NCI-H226 (cell line): ENCODE measurements around the gene GCAT.

Experiments
- DNase-seq: peaks from one replicate; pipeline ENCODE4 v3.0.0-alpha.2; 2015

GCAT gene

DNA sequence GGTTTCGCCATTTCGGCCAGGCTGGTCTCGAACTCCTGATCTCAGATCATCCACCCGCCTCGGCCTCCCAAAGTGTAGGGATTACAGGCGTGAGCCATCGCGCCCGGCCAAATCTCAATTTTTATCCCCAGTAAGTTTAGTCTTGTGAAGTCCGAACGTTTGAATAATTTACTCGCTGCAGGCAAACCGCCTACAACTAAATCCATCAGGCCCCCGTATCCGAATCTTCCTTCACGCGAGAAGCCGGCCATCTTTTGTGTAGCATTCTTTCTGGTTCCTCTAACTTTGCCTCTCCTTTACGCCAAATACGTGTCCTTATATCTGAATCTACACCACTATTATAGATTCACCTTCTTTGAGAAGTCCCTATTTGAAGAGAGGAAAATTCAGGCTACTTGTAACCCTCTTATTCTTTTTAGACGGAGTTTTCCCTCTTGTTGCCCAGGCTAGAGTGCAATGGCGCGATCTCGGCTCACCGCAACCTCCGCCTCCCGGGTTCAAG lies 40.9 kb downstream of the GCAT start:
- no peak for DNase-seq

DNA sequence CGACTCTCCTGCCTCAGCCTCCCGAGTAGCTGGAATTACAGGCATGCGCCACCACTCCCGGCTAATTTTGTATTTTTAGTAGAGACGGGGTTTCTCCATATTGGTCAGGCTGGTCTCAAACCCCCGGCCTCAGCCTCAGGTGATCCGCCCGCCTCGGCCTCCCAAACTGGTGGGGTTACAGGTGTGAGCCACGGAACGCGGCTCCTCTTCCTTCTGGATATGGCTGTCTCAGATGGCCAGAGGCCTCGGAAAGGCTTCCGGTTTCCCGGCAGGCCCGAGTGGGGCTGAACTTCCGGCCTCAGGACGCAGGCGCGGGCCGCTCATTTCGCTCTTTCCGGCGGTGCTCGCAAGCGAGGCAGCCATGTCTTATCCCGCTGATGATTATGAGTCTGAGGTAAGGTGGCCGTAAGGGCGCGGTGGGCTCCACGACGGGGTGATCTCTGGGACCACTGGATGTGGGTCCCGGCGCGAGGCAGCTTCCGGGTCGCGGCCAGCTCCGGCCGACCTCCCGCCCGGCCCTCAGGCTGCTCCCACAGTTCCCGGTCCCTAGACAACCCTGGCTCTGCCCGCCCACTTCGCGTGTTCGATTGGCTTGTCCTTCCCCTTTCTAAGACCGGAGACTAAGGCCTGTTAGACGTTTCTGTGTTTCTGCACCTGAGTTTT lies 41.5 kb downstream of the GCAT start, which contains the start of gene EIF3L:
TSS of gene EIF3L (plus strand) at position 331 of the 663 bp plus-strand sequence. CDS start at position 362, 31 bp downstream.
- peak; percentile 79 for DNase-seq

DNA sequence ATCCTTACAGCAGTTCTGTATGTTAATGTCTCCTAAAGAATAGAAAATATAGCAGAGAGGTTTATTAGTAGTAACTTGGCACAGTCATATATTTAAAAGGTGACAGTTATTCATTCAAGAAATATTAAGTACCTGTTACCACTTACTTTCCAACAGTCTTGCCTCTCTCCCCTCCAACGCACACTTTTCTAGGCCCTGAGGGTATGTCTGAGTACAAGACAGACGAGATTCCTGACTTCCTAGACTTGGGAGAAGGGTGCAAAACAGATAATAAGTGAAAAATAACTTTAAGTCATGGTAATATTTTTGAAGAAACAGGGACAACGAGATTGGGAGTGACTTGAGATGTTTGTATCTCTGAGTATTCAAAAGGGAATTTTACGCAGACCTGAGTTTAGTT lies 43.1 kb downstream of the GCAT start:
- DNase-seq: no peak

DNA sequence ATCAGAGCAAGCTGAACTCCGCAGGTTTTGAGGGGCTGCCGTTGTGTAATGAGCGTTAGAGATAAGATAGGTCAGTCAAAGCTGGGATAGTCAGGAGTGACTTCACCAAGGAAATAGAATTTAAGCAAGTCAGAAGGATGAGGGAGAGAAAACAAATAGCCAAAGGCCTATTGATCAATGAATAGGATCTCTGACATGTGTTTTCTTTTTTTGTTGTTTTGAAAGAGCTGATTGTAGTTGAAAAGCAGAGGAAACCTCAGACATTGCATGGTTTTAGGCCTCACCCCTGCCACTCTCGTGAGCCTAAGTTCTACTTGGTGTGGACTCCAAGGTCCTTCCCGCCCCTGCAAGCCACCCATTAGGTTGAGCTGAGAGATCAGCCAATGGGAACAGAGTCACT lies 44.7 kb downstream of the GCAT start:
- no peak for DNase-seq

DNA sequence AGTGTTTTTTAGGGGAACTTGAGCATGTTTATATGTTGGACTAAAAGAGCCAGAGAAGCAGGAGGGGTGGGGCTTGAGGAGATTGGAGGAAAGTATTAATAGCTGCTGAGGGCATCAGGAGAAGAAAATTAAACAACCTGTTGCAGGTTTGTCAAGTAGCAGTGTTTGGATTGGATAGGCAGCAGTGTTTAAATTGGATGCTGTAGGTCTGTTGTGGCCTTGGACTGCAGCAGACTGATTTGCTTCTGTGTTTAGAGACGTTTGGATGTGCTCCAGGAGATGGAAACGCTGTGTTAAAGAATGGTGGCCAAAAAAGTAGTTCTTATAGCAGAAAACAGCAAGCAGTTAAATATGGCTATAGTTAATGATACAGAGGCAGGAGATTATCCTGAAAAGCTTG lies 47.2 kb downstream of the GCAT start:
- DNase-seq: no peak

DNA sequence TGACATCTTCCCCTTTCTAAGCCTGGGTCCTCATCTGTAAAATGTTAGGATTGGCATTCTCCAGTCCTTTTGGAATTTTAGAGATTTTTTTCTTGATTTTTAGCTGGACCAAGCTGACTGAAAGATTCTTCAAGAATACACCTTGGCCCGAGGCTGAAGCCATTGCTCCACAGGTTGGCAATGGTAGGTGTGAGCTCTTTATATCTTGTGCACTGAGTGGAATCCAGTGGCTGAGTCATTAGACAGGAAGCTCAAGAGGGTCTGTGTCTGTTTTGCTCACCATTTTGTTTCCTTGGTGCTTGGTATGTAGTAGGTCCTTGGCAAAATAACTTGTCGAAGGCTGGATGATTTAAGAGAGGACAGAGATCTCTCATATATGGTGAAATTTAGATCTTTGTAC lies 47.7 kb downstream of the GCAT start:
- DNase-seq: no peak

DNA sequence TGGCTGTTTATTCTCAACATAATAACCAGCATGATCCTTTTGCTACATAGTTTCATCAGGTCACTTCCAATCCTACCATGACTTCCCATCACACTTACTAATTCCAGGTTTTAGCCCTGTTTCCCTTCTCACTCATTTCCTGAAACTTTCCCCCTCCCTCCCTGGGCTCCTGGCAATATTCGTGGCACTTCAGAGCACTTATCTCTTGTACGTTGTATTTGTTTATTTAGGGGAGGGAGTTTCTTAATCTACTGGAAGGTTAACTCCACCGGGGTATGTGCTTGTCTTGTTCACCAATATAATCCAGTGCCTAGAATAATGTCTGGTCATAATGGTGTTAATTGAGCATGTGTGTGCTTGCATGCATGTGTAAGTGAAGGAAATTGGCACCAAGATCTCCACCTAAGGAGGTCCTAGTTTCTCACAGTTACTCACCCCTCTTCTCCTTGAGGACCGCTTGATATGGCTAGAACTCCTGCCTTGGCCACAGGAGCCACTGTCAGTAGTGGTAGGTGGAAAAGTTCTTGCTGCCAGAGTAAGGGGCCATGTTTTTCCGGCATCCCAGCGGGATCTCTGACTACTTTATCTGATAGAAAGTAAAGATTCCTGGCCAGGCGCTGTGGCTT lies 53.2 kb downstream of the GCAT start:
- DNase-seq: no peak

DNA sequence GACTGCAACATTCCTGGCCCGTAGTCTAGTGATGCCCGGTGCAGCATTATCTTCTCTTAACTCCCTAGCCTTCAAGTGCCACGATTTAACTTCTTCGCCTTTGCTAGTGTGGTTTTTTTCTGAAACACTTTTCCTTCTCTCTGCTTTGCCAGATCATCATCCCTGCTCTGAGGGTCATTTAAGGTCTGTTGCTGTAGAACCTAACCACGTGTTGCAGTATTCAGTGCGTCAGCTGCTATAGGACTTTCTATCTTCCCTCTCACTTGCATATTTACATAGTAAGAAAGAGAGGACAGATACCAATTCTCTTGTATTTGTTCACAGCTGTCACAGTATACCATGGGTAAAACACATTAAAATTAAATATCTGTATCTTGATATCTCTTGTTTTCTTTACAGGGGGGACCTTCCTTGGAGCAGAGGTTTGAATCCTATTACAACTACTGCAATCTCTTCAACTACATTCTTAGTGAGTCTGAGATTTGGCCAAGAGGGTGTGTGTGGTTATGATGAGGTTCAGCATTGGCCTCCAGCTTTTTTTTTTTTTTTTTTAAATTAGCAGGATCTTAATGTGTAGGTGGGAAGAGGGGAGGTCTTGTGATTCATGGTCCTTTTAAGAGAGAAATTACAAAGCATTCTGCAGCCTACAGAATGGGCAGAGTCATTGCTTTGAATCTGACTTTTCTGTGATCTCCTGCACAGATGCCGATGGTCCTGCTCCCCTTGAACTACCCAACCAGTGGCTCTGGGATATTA lies 55.0 kb downstream of the GCAT start:
- DNase-seq: no peak

DNA sequence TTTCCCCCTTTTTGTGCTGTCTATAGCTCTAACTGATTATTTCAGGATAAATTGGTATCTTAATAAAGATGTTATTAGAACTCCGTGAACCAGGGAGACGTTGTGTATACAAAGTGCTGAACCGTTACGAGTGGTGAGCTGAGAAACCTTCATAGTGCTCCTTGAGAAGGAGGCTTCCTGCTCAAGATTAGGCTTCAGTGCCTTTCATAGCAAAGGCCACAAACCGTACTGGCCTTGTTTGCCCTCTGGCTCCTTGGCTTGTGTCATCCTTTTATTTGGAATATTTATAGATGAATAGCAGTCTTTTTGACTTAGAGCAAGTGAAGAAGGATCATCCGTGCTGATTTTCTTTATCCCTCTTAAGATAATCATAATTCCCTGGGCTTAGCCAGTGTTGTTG lies 57.8 kb downstream of the GCAT start:
- DNase-seq: no peak
